ENCODE data around the gene EIPR1.

Gene EIPR1

GRCh38 chr2:3141696-3142095 is 235.9 kb downstream of the EIPR1 start:
- no peak for DNase-seq (ENCODE audit: extremely low read depth in 1 of 2, low read depth in 1 of 2)

- DNase-seq (ENCODE audit: extremely low read depth in 1 of 2, low read depth in 1 of 2), result no peak
These were observed 237.7 kb downstream of the EIPR1 start for GRCh38 chr2:3139906-3140305.
